B cell (primary cell): ENCODE measurements around the gene DDX10.

Source experiments
- CTCF ChIP-seq: fragments of 200-600 bp; IDR thresholded peaks from one replicate; pipeline ENCODE4 v1.8.0; 2022; ENCODE audit warnings: antibody characterized with exemption, mild to moderate bottlenecking
- EZH2 ChIP-seq: IDR thresholded peaks from 2 replicates; pipeline ENCODE4 v1.6.1; 2012; ENCODE audit warnings: borderline replicate concordance, low read depth, mild to moderate bottlenecking, moderate library complexity, low read length; ENCODE audit not compliant: insufficient read depth, poor library complexity, severe bottlenecking

DNA sequence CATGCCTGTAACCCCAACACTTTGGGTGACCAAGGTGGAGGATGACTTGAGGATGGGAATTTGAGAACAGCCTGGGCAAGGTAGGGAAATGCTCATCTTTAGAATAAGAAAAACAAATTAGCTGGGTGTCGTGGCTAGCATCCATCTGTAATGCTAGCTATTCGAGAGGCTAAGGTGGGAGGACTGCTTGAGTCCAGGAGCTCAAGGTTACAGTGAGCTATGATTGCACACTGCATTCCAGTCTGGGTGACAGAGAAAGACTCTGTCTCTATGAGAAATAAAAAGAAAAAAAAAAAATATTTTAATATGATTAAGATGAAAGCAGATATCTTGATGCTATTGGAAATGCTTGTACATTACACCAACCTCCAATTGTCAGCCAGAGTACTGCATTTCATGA is 28.6 kb upstream of the DDX10 start:
- TF ChIP-seq CTCF (no peak), EZH2 (no peak)
